Measurements from ENCODE around the gene JMJD8.

Gene JMJD8

GRCh38 chr16:637081-638018 is 46.8 kb downstream of the JMJD8 start:
- peak; percentile 88 for DNase-seq

GRCh38 chr16:636206-637080 is 47.7 kb downstream of the JMJD8 start, which contains the start of gene METTL26:
Gene METTL26 (minus strand): TSS chr16:636305. CDS start chr16:636290, 15 bp downstream.
- peak; percentile 91 for DNase-seq

- DNase-seq, result no peak
Observed at GRCh38 chr16:635573-636205, 48.4 kb downstream of the JMJD8 start.

GRCh38 chr16:634996-635395 is 49.1 kb downstream of the JMJD8 start:
- no peak for DNase-seq

- DNase-seq, result no peak
Observed at GRCh38 chr16:634051-634670, 50.0 kb downstream of the JMJD8 start.

- DNase-seq, result no peak
Observed at GRCh38 chr16:633336-634050, 50.6 kb downstream of the JMJD8 start.

- no peak for DNase-seq
Observed at GRCh38 chr16:632486-633335, 51.4 kb downstream of the JMJD8 start.

- no peak for DNase-seq
Observed at GRCh38 chr16:631808-632358, 52.3 kb downstream of the JMJD8 start.

All from NCI-H2227 treated with DMSO at 0.1 percent for 48 hours (cell line).